ENCODE results near the gene LPXN. TPM values are rescaled to one million over a fixed set of nuclear protein-coding genes. Genes with fewer than 3 reads are reported as not detected.

The LPXN gene
- total RNA-seq, 1 experiment from 2014 or later: 3.0 TPM

- Histone ChIP-seq H3K27me3 (ENCODE audit: control insufficient read depth, insufficient read depth, low read length) (peaks cover 6% of the 10 kb centered on the region; the same call in 1 of the 2 replicates), H3K4me3 (ENCODE audit: low read depth in 2 of 2, low read length in 2 of 2) (no peak overlapping the region), H3K4me1 (ENCODE audit: control insufficient read depth, insufficient read depth, low read length) (no peaks in the 10 kb centered on the region), H3K9me3 (ENCODE audit: control insufficient read depth, insufficient read depth, low read depth, low read length) (no peaks in the 10 kb centered on the region), H3K36me3 (ENCODE audit: control insufficient read depth, insufficient read depth, low read length) (no peaks in the 10 kb centered on the region), H3K27ac (ENCODE audit: low read length) (no peak overlapping the region)
- DNase-seq (ENCODE audit: low read depth, low spot score) (no peak), ATAC-seq (no peak)
- no TSS peak for BruUV-seq (replicated peaks)
- in situ Hi-C loops (cut with HindIII; ENCODE audit: low pct_unique_long_range_greater_than_20kb, low sequenced_read_pairs): no loop called here
- ChIA-PET POLR2A (no interaction called here), CTCF (no interaction called here)
- intact Hi-C loops (cut with micrococcal nuclease; ENCODE audit: unreplicated experiment): no loop called here
- TF ChIP-seq REST (IDR thresholded peaks at IDR 0.05; ENCODE audit: insufficient read depth in 1 of 2, low read depth in 2 of 2, low read length in 1 of 2): no peak
- no peak for TF ChIP-seq POLR2AphosphoS5 (IDR thresholded peaks at IDR 0.05; ENCODE audit: low read depth, low read length)
- no peak for TF ChIP-seq TCF7L2 (IDR thresholded peaks at IDR 0.05; ENCODE audit: low read depth, low read length)
- no peak for TF ChIP-seq CTCF (IDR thresholded peaks at IDR 0.05)
- TF ChIP-seq SIN3A (IDR thresholded peaks at IDR 0.05; ENCODE audit: borderline replicate concordance, insufficient read depth, low read depth, low read length): no peak
Measured at GRCh38 chr11:58507355-58507754, 68.3 kb downstream of the LPXN start.

GRCh38 chr11:58506935-58507334 is 68.7 kb downstream of the LPXN start:
- ChIA-PET CTCF (no interaction called here), POLR2A (no interaction called here)
- H3K36me3 ChIP-seq (ENCODE audit: control insufficient read depth, insufficient read depth, low read length): no peaks in the 10 kb centered on the region
- TF ChIP-seq SIN3A (IDR thresholded peaks at IDR 0.05; ENCODE audit: borderline replicate concordance, insufficient read depth, low read depth, low read length) (no peak), CTCF (IDR thresholded peaks at IDR 0.05) (no peak), REST (IDR thresholded peaks at IDR 0.05; ENCODE audit: insufficient read depth in 1 of 2, low read depth in 2 of 2, low read length in 1 of 2) (no peak), TCF7L2 (IDR thresholded peaks at IDR 0.05; ENCODE audit: low read depth, low read length) (no peak), POLR2AphosphoS5 (IDR thresholded peaks at IDR 0.05; ENCODE audit: low read depth, low read length) (no peak)
- no peaks in the 10 kb centered on the region for H3K9me3 ChIP-seq (ENCODE audit: control insufficient read depth, insufficient read depth, low read depth, low read length)
- intact Hi-C loops (cut with micrococcal nuclease; ENCODE audit: unreplicated experiment): no loop called here
- H3K27ac ChIP-seq (ENCODE audit: low read length): no peak overlapping the region
- no peaks in the 10 kb centered on the region for H3K4me1 ChIP-seq (ENCODE audit: control insufficient read depth, insufficient read depth, low read length)
- DNase-seq (ENCODE audit: low read depth, low spot score) (no peak), ATAC-seq (no peak)
- no TSS peak for BruUV-seq (replicated peaks)
- no peak overlapping the region for H3K4me3 ChIP-seq (ENCODE audit: low read depth in 2 of 2, low read length in 2 of 2)
- H3K27me3 ChIP-seq (ENCODE audit: control insufficient read depth, insufficient read depth, low read length): peaks cover 6% of the 10 kb centered on the region; the same call in 1 of the 2 replicates
- in situ Hi-C loops (cut with HindIII; ENCODE audit: low pct_unique_long_range_greater_than_20kb, low sequenced_read_pairs): no loop called here

Data from Panc1 (cell line).